CD4-positive, alpha-beta memory T cell (primary cell): ENCODE measurements around the gene PROKR2. TPM values are rescaled to one million over a fixed set of nuclear protein-coding genes. Genes with fewer than 3 reads are reported as not detected.

Source experiments
- polyA plus RNA-seq, 2 donors: library from polyadenylated mRNA; unstranded; fragments of 300-500 nt; fragmentation: Illumina TruSeq; gene quantifications; one replicate each; pipeline ENCODE4 v1.2.3, GENCODE V29; 2021
- total RNA-seq, 2 experiments: library from RNA; stranded (reverse); gene quantifications; one replicate each; pipeline ENCODE4 v1.2.3, GENCODE V29; 2021

The PROKR2 gene
- total and polyA plus RNA-seq, 4 experiments from 2014 or later = not detected

Other genes starting within 250 kb of the PROKR2 start
- 10 to 100 TPM; 81.6 to 87.3 TPM for gene TMEM230, start 203.9 kb downstream of the PROKR2 start, total RNA-seq
- 100 to 1,000 TPM; 215 to 248 TPM for gene TMEM230, start 203.9 kb downstream of the PROKR2 start, polyA plus RNA-seq
- gene PCNA, start 197.0 kb downstream of the PROKR2 start, total RNA-seq = 10 to 100 TPM; 60.0 to 60.5 TPM
- gene PCNA, start 197.0 kb downstream of the PROKR2 start, polyA plus RNA-seq = 10 to 100 TPM; 68.8 to 71.9 TPM
- 10 to 100 TPM; 59.4 to 59.8 TPM for gene CDS2, start 189.9 kb downstream of the PROKR2 start, total RNA-seq
- gene CDS2, start 189.9 kb downstream of the PROKR2 start, polyA plus RNA-seq = 10 to 100 TPM; 53.7 to 57.0 TPM